CD4-positive, alpha-beta T cell (primary cell): ENCODE measurements around the gene PANX2. TPM values are rescaled to one million over a fixed set of nuclear protein-coding genes. Genes with fewer than 3 reads are reported as not detected.
A peak's percentile ranks its signal among the peaks of the same experiment; 100 is the strongest.

ENCODE experiments used
- ATAC-seq: fragments of 200-7000 bp; cut with Tn5 transposase; one replicate; pipeline ENCODE4 v1.10.0; 2022; ENCODE audit warnings: mild to moderate bottlenecking; ENCODE audit not compliant: poor library complexity
- CTCF ChIA-PET: fragments of 350-600 bp; sonication (Branson Sonifier 250); formaldehyde crosslinking; loops from one replicate; lab custom pipeline; 2021; ENCODE audit warnings: antibody characterized with exemption, inconsistent platforms; lab: Charles Lee
- POLR2A ChIA-PET: fragments of 350-600 bp; sonication (Branson Sonifier 250); formaldehyde crosslinking; loops from one replicate; lab custom pipeline; 2021; ENCODE audit warnings: antibody characterized with exemption, inconsistent platforms; lab: Charles Lee
- DNase-seq, 14 experiments: peaks; one replicate each; pipeline ENCODE4 v3.0.0-alpha.2; 2013 to 2020; ENCODE audit warnings: mixed read lengths in 2 of 14
- H3K27ac ChIP-seq, 2 donors: one replicate each; pipeline versions ENCODE4 v1.5.1 to v1.7.0; 2013; ENCODE audit warnings: low read length in 2 of 2, low read depth in 1 of 2, mild to moderate bottlenecking in 1 of 2
- H3K27me3 ChIP-seq, 2 experiments: 1 replicate in 1 of 2; 2 replicates in 1 of 2; pipeline versions ENCODE4 v1.6.1 to v1.7.0; 2013; ENCODE audit warnings: low read length in 2 of 2, control low read depth in 1 of 2, mild to moderate bottlenecking in 1 of 2, moderate library complexity in 1 of 2; ENCODE audit not compliant: insufficient read depth in 2 of 2, control insufficient read depth in 1 of 2
- H3K36me3 ChIP-seq: one replicate; pipeline ENCODE4 v1.6.1; 2013; ENCODE audit warnings: low read length, control low read depth; ENCODE audit not compliant: insufficient read depth
- H3K4me1 ChIP-seq: one replicate; pipeline ENCODE4 v1.6.1; 2013; ENCODE audit warnings: low read length, control low read depth; ENCODE audit not compliant: insufficient read depth
- H3K4me3 ChIP-seq: one replicate; pipeline ENCODE4 v1.5.1; 2013; ENCODE audit warnings: mild to moderate bottlenecking, low read length, moderate library complexity
- H3K9me3 ChIP-seq, 2 experiments: 1 replicate in 1 of 2; 2 replicates in 1 of 2; pipeline versions ENCODE4 v1.6.1 to v1.7.0; 2013; ENCODE audit warnings: low read length in 2 of 2, mild to moderate bottlenecking in 2 of 2, control low read depth in 1 of 2, moderate library complexity in 1 of 2; ENCODE audit not compliant: control insufficient read depth in 1 of 2, insufficient read depth in 1 of 2
- H3K27ac Mint-ChIP-seq: one replicate; pipeline ENCODE4 v1.8.0; 2020; ENCODE audit warnings: mixed read lengths
- H3K27me3 Mint-ChIP-seq: one replicate; pipeline ENCODE4 v1.8.0; 2021; ENCODE audit warnings: mixed read lengths
- H3K36me3 Mint-ChIP-seq: one replicate; pipeline ENCODE4 v1.8.0; 2021; ENCODE audit warnings: low read depth, mixed read lengths
- H3K4me1 Mint-ChIP-seq: one replicate; pipeline ENCODE4 v1.8.0; 2021; ENCODE audit warnings: low read depth, mixed read lengths
- H3K4me3 Mint-ChIP-seq: one replicate; pipeline ENCODE4 v1.8.0; 2020; ENCODE audit warnings: mild to moderate bottlenecking, mixed read lengths
- H3K9me3 Mint-ChIP-seq: one replicate; pipeline ENCODE4 v1.8.0; 2020; ENCODE audit warnings: mixed read lengths
- CTCF ChIP-seq: fragments of 200-600 bp; IDR thresholded peaks from one replicate; pipeline ENCODE4 v1.8.0; 2022; ENCODE audit warnings: antibody characterized with exemption, mild to moderate bottlenecking
- intact Hi-C, 2 experiments: fragments of 100-400 bp; cut with DNase I in 1 of 2; cut with micrococcal nuclease in 1 of 2; formaldehyde crosslinking; loops; one replicate each; pipeline versions ENCODE4 v1.15.1 to v1.9.0; 2023 to 2025; cut with DNase I, micrococcal nuclease
- total RNA-seq, 174 experiments: library from RNA in 2 of 174; stranded (reverse) in 2 of 174; gene quantifications; one replicate each; pipeline ENCODE4 v1.2.3 and lab custom pipeline; 2021 to 2026

Gene PANX2
- total RNA-seq, 2 experiments from 2014 or later = 0.11 to 0.16 TPM

GRCh38 chr22:50190941-50191741 lies 20.6 kb downstream of the PANX2 start:
- Histone ChIP-seq H3K9me3 (no peaks in the 10 kb centered on the region), H3K4me1 (peaks cover 85% of the 10 kb centered on the region), H3K27me3 (no peaks in the 10 kb centered on the region), H3K36me3 (peaks cover 36% of the 10 kb centered on the region), H3K4me3 (peak overlapping the region; percentile 86), H3K27ac (peak overlapping the region; percentile 94 to 99)
- H3K9me3 Mint-ChIP-seq = no peaks in the 10 kb centered on the region
- peaks cover 38% of the 10 kb centered on the region for H3K36me3 Mint-ChIP-seq
- intact Hi-C loops = loop anchor here (1.0 to 10.0 kb wide), 6 partner anchors 9 to 429 kb away; no protein-coding TSS in a partner anchor
- POLR2A ChIA-PET = interaction anchor here (0.8 to 3.1 kb wide), 23 partner anchors 9 to 430 kb away, joined by 3 to 32 read pairs (median 4); partner anchors contain the start of genes ALG12, CRELD2, HDAC10 and LMF2
- peak overlapping the region; percentile 86 for H3K4me3 Mint-ChIP-seq
- H3K27me3 Mint-ChIP-seq = no peaks in the 10 kb centered on the region
- ATAC-seq = peak; percentile 63
- peaks cover 40% of the 10 kb centered on the region for H3K4me1 Mint-ChIP-seq
- TF ChIP-seq CTCF = no peak
- H3K27ac Mint-ChIP-seq = peak overlapping the region; percentile 96
- DNase-seq = peak; percentile 70 to 95 (median 80)
- CTCF ChIA-PET = interaction anchor here (0.7 to 2.3 kb wide), 4 partner anchors 12 to 151 kb away, joined by 3 to 13 read pairs (median 4); no protein-coding TSS in a partner anchor

- Histone ChIP-seq H3K27me3 (no peaks in the 10 kb centered on the region), H3K9me3 (no peaks in the 10 kb centered on the region), H3K4me1 (peaks cover 72% of the 10 kb centered on the region), H3K27ac (peak overlapping the region; percentile 75 to 99), H3K36me3 (peaks cover 45% of the 10 kb centered on the region), H3K4me3 (peak overlapping the region; percentile 86)
- TF ChIP-seq CTCF = no peak
- Mint-ChIP-seq H3K9me3 (no peaks in the 10 kb centered on the region), H3K36me3 (peaks cover 36% of the 10 kb centered on the region), H3K4me3 (peak overlapping the region; percentile 75), H3K4me1 (peaks cover 30% of the 10 kb centered on the region), H3K27me3 (no peaks in the 10 kb centered on the region), H3K27ac (peak overlapping the region; percentile 96)
- intact Hi-C loops = loop anchor here (5.0 to 10.0 kb wide), 2 partner anchors 255 to 258 kb away; no protein-coding TSS in a partner anchor
- ATAC-seq (peak; percentile 40), DNase-seq (peak; percentile 48 to 83 (median 72))
- ChIA-PET CTCF (interaction anchor here (0.9 kb wide), 1 partner anchor 44 kb away, joined by 4 read pairs; no protein-coding TSS in a partner anchor), POLR2A (interaction anchor here (0.7 to 3.1 kb wide), 6 partner anchors 14 to 429 kb away, joined by 3 to 32 read pairs (median 3); partner anchors contain the start of genes SCO2 and SYCE3)
Observed at GRCh38 chr22:50192436-50193204, 22.1 kb downstream of the PANX2 start.

- Mint-ChIP-seq H3K27me3 (no peaks in the 10 kb centered on the region), H3K4me3 (peak overlapping the region; percentile 75), H3K27ac (no peak overlapping the region), H3K36me3 (peaks cover 40% of the 10 kb centered on the region), H3K4me1 (peaks cover 29% of the 10 kb centered on the region), H3K9me3 (no peaks in the 10 kb centered on the region)
- H3K27me3 ChIP-seq = no peaks in the 10 kb centered on the region
- no peak for TF ChIP-seq CTCF
- H3K27ac ChIP-seq = peak overlapping the region; percentile 52 to 99
- DNase-seq = no peak
- intact Hi-C loops = loop anchor here (5.0 to 10.0 kb wide), 2 partner anchors 256 to 259 kb away; no protein-coding TSS in a partner anchor
- peaks cover 47% of the 10 kb centered on the region for H3K36me3 ChIP-seq
- H3K4me3 ChIP-seq = no peak overlapping the region
- H3K9me3 ChIP-seq = no peaks in the 10 kb centered on the region
- POLR2A ChIA-PET = no interaction called here
- ATAC-seq = no peak
- CTCF ChIA-PET = interaction anchor here (0.6 kb wide), 1 partner anchor 302 kb away, joined by 4 read pairs; no protein-coding TSS in a partner anchor
- H3K4me1 ChIP-seq = peaks cover 62% of the 10 kb centered on the region
Observed at GRCh38 chr22:50193621-50194020, 23.1 kb downstream of the PANX2 start.
